MCF 10A (cell line): ENCODE measurements around the gene RAI14. TPM values are rescaled to one million over a fixed set of nuclear protein-coding genes. Genes with fewer than 3 reads are reported as not detected.

Experiments
- BruUV-seq: library from RNA; stranded (reverse); fragments of 400-500 nt; replicated peaks from 2 replicates; lab custom pipeline; 2021; lab: Mats Ljungman, UMichigan
- CTCF ChIA-PET: fragments of 300-600 bp; sonication (Branson Sonifier 250); formaldehyde crosslinking; extraction: SDS; loops from one replicate; lab custom pipeline; 2021; ENCODE audit warnings: antibody characterized with exemption, inconsistent platforms; lab: Yijun Ruan, JAX
- POLR2A ChIA-PET: fragments of 300-600, 350-650 bp; sonication (Branson Sonifier 250); formaldehyde crosslinking; extraction: SDS; loops from one replicate; lab custom pipeline; 2020; ENCODE audit warnings: antibody characterized with exemption, inconsistent platforms; lab: Yijun Ruan, JAX
- DNase-seq: peaks from one replicate; pipeline ENCODE4 v3.0.0-alpha.2; 2018; ENCODE audit not compliant: unreplicated experiment
- H3K27ac Mint-ChIP-seq: one replicate; pipeline ENCODE4 v1.8.0; 2022; ENCODE audit warnings: mild to moderate bottlenecking, low read depth, mixed read lengths; ENCODE audit not compliant: unreplicated experiment
- H3K27me3 Mint-ChIP-seq: one replicate; pipeline ENCODE4 v1.8.0; 2022; ENCODE audit warnings: mixed read lengths; ENCODE audit not compliant: insufficient read depth, unreplicated experiment
- H3K36me3 Mint-ChIP-seq: one replicate; pipeline ENCODE4 v1.8.0; 2022; ENCODE audit warnings: mild to moderate bottlenecking, moderate library complexity, mixed read lengths; ENCODE audit not compliant: insufficient read depth, unreplicated experiment
- H3K4me1 Mint-ChIP-seq: one replicate; pipeline ENCODE4 v1.8.0; 2022; ENCODE audit warnings: mixed read lengths; ENCODE audit not compliant: insufficient read depth, unreplicated experiment
- H3K4me3 Mint-ChIP-seq: one replicate; pipeline ENCODE4 v1.8.0; 2022; ENCODE audit warnings: mild to moderate bottlenecking, moderate library complexity, mixed read lengths; ENCODE audit not compliant: unreplicated experiment
- H3K9me3 Mint-ChIP-seq: one replicate; pipeline ENCODE4 v1.8.0; 2022; ENCODE audit warnings: mixed read lengths; ENCODE audit not compliant: unreplicated experiment
- CTCF ChIP-seq: fragments of 200-600 bp; IDR thresholded peaks from one replicate; pipeline ENCODE4 v1.8.0; 2022; ENCODE audit warnings: antibody characterized with exemption, mild to moderate bottlenecking; ENCODE audit not compliant: unreplicated experiment
- intact Hi-C: fragments of 100-400 bp; cut with micrococcal nuclease; formaldehyde crosslinking; loops from 2 replicates; pipeline ENCODE4 v1.14.1; 2022
- total RNA-seq: library from RNA; stranded (reverse); gene quantifications from 2 replicates; pipeline ENCODE4 v1.2.3, GENCODE V29; 2022

Gene RAI14
- total RNA-seq, 1 experiment from 2014 or later, result 47.6 TPM

DNA sequence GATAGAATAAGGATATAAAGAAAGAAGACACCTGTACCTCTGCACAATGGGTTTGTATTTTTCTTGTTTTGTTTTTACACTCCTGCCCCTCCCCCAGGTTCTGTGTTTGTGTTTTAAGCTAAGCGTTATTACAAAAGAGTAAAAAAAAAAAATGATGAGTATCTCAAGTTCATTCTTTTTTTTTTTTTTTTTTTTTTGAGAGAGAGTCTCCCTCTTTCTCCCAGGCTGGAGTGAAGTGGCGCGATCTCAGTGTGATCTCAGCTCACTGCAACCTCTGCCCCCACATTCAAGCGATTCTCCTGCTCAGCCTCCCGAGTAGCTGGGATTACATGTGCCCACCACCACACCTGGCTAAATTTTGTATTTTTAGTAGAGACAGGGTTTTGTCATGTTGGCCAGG, 29.4 kb upstream of the RAI14 start:
- CTCF ChIA-PET, result interaction anchor here (0.6 to 2.2 kb wide), 5 partner anchors 18 to 272 kb away, joined by 3 to 8 read pairs (median 3); no protein-coding TSS in a partner anchor
- BruUV-seq, result no TSS peak
- POLR2A ChIA-PET, result interaction anchor here (0.6 to 1.7 kb wide), 4 partner anchors 10 to 857 kb away, joined by 3 to 6 read pairs (median 3); partner anchors contain the start of genes DNAJC21 and RAI14
- intact Hi-C loops, result no loop called here
- Mint-ChIP-seq H3K27ac (no peak overlapping the region), H3K4me3 (no peak overlapping the region), H3K9me3 (peaks cover 8% of the 10 kb centered on the region), H3K36me3 (no peaks in the 10 kb centered on the region), H3K27me3 (no peaks in the 10 kb centered on the region), H3K4me1 (peaks cover 5% of the 10 kb centered on the region)
- DNase-seq, result no peak
- no peak for TF ChIP-seq CTCF

- no peak overlapping the region for H3K4me3 Mint-ChIP-seq
- CTCF ChIA-PET, result no interaction called here
- no peak for DNase-seq
Measured at GRCh38 chr5:34627794-34628193, 28.3 kb upstream of the RAI14 start.

GRCh38 chr5:34628373-34628772, 27.8 kb upstream of the RAI14 start:
- BruUV-seq, result no TSS peak
- no peak overlapping the region for H3K27ac Mint-ChIP-seq
- CTCF ChIA-PET, result no interaction called here
- intact Hi-C loops, result no loop called here
- POLR2A ChIA-PET, result interaction anchor here (0.7 kb wide), 1 partner anchor 9 kb away, joined by 3 read pairs; no protein-coding TSS in a partner anchor
- H3K36me3 Mint-ChIP-seq, result no peaks in the 10 kb centered on the region
- H3K9me3 Mint-ChIP-seq, result peaks cover 8% of the 10 kb centered on the region
- no peak for TF ChIP-seq CTCF
- peaks cover 5% of the 10 kb centered on the region for H3K4me1 Mint-ChIP-seq
- H3K27me3 Mint-ChIP-seq, result no peaks in the 10 kb centered on the region
- no peak for DNase-seq
- H3K4me3 Mint-ChIP-seq, result no peak overlapping the region

More at GRCh38 chr5:34627794-34628193, 28.3 kb upstream of the RAI14 start:
- peaks cover 5% of the 10 kb centered on the region for H3K4me1 Mint-ChIP-seq
- no peaks in the 10 kb centered on the region for H3K36me3 Mint-ChIP-seq
- POLR2A ChIA-PET, result interaction anchor here (0.7 kb wide), 1 partner anchor 9 kb away, joined by 3 read pairs; no protein-coding TSS in a partner anchor
- intact Hi-C loops, result no loop called here
- no peak overlapping the region for H3K27ac Mint-ChIP-seq
- TF ChIP-seq CTCF, result no peak
- H3K9me3 Mint-ChIP-seq, result peaks cover 8% of the 10 kb centered on the region
- BruUV-seq, result no TSS peak
- H3K27me3 Mint-ChIP-seq, result no peaks in the 10 kb centered on the region

DNA sequence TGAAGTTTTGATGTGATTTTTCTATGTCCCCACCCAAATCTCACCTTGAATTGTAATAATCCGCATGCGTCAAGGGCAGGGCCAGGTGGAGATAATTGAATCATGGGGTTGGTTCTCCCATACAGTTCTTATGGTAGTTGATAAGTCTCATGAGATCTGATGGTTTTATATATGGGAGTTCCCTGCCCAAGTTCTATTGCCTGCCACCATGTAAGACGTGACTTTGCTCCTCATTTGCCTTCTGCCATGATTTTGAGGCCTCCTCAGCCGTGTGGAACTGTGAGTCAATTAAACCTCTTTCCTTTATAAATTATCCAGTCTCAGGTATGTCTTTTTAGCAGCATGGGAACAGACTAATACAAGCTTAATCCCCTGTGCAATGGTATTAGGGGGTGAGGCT, 25.5 kb upstream of the RAI14 start:
- BruUV-seq, result no TSS peak
- Mint-ChIP-seq H3K9me3 (peaks cover 8% of the 10 kb centered on the region), H3K27me3 (no peaks in the 10 kb centered on the region), H3K4me1 (peaks cover 5% of the 10 kb centered on the region), H3K4me3 (no peak overlapping the region), H3K36me3 (no peaks in the 10 kb centered on the region), H3K27ac (no peak overlapping the region)
- no peak for DNase-seq
- intact Hi-C loops, result no loop called here
- ChIA-PET CTCF (no interaction called here), POLR2A (no interaction called here)
- TF ChIP-seq CTCF, result no peak
